ENCODE measurements around the gene RSKR.

- TF ChIP-seq, protein P1, sequence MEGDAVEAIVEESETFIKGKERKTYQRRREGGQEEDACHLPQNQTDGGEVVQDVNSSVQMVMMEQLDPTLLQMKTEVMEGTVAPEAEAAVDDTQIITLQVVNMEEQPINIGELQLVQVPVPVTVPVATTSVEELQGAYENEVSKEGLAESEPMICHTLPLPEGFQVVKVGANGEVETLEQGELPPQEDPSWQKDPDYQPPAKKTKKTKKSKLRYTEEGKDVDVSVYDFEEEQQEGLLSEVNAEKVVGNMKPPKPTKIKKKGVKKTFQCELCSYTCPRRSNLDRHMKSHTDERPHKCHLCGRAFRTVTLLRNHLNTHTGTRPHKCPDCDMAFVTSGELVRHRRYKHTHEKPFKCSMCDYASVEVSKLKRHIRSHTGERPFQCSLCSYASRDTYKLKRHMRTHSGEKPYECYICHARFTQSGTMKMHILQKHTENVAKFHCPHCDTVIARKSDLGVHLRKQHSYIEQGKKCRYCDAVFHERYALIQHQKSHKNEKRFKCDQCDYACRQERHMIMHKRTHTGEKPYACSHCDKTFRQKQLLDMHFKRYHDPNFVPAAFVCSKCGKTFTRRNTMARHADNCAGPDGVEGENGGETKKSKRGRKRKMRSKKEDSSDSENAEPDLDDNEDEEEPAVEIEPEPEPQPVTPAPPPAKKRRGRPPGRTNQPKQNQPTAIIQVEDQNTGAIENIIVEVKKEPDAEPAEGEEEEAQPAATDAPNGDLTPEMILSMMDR (IDR thresholded peaks at IDR 0.05; ENCODE audit: low read length) = no peak
- no peak for TF ChIP-seq EZH2 (IDR thresholded peaks at IDR 0.05; ENCODE audit: borderline replicate concordance, low read length)
Observed at GRCh38 chr17:28598389-28598788, 15.6 kb downstream of the RSKR start.
